NT2/D1 (cell line): ENCODE results near the gene PLXNB2.

ENCODE experiments used
- SUZ12 ChIP-seq: IDR thresholded peaks from 2 replicates; pipeline ENCODE4 v1.6.1; 2011; ENCODE audit not compliant: insufficient read length, insufficient read depth; ENCODE audit errors: extremely low read depth
- YY1 ChIP-seq: IDR thresholded peaks from 2 replicates; pipeline ENCODE4 v1.6.1; 2011; ENCODE audit not compliant: insufficient read length, insufficient read depth

DNA sequence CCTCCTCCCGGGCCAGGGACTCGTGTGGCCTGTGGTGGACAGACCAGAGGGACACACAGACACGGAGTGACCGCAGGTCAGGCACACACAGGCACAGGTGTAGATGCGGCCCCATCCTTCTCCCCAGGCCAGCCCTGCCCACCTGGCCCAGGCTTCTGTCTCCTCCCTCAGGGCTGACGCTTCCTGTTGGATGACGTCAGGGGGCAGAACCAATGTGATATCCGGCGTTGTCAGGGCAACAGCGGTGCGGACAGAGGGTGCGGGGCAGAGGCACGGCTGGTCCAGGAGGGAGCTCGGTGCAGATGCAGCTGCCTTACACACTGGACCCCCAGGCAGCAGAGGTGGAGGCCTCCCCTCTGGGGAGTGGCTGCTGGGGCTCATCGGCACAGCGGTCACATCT lies 59.7 kb downstream of the PLXNB2 start:
- TF ChIP-seq SUZ12 (no peak), YY1 (no peak)
